WTC11 (cell line): Measurements from ENCODE around the gene FGR.

ENCODE experiments used
- FOXJ3 ChIP-seq: sonication (generic); formaldehyde crosslinking; IDR thresholded peaks from 2 replicates; pipeline ENCODE4 v1.9.0; 2021; ENCODE audit warnings: missing genetic modification reagents, mild to moderate bottlenecking, borderline replicate concordance
- FOXK1 ChIP-seq: sonication (generic); formaldehyde crosslinking; IDR thresholded peaks from 2 replicates; pipeline ENCODE4 v1.8.0; 2022; ENCODE audit warnings: mild to moderate bottlenecking, moderate library complexity, missing genetic modification reagents
- ZNF121 ChIP-seq: sonication (generic); formaldehyde crosslinking; IDR thresholded peaks from 2 replicates; pipeline ENCODE4 v1.8.0; 2023; ENCODE audit warnings: missing genetic modification reagents
- TF ChIP-seq, protein P1 (sequence below): fragments of 200-600 bp; IDR thresholded peaks from 2 replicates; pipeline ENCODE4 v1.8.0; 2022; ENCODE audit warnings: antibody characterized with exemption
- TF ChIP-seq, protein P2 (sequence below): sonication (generic); formaldehyde crosslinking; IDR thresholded peaks from 2 replicates; pipeline ENCODE4 v1.8.1; 2023; ENCODE audit warnings: mild to moderate bottlenecking, missing genetic modification reagents, moderate library complexity

DNA sequence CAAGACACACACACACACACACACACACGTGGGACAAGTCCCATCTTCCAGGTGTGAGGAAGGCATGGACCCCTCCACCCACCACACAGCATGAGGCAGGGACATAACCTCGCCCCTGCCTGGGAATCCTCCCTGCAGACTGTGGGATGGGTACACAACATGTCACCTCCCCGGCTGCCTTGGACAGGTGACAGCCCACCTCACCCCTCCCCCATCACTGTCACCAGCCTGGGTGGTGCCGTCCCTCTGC is 71.7 kb downstream of the FGR start:
- no peak for TF ChIP-seq FOXK1
- TF ChIP-seq, protein P1, sequence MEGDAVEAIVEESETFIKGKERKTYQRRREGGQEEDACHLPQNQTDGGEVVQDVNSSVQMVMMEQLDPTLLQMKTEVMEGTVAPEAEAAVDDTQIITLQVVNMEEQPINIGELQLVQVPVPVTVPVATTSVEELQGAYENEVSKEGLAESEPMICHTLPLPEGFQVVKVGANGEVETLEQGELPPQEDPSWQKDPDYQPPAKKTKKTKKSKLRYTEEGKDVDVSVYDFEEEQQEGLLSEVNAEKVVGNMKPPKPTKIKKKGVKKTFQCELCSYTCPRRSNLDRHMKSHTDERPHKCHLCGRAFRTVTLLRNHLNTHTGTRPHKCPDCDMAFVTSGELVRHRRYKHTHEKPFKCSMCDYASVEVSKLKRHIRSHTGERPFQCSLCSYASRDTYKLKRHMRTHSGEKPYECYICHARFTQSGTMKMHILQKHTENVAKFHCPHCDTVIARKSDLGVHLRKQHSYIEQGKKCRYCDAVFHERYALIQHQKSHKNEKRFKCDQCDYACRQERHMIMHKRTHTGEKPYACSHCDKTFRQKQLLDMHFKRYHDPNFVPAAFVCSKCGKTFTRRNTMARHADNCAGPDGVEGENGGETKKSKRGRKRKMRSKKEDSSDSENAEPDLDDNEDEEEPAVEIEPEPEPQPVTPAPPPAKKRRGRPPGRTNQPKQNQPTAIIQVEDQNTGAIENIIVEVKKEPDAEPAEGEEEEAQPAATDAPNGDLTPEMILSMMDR, result no peak
- TF ChIP-seq, protein P2, sequence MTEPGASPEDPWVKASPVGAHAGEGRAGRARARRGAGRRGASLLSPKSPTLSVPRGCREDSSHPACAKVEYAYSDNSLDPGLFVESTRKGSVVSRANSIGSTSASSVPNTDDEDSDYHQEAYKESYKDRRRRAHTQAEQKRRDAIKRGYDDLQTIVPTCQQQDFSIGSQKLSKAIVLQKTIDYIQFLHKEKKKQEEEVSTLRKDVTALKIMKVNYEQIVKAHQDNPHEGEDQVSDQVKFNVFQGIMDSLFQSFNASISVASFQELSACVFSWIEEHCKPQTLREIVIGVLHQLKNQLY, result no peak
- TF ChIP-seq FOXJ3 (CRISPR knock-in tag), result no peak
- no peak for TF ChIP-seq ZNF121 (CRISPR knock-in tag)
